ENCODE results near the gene SPATC1L. TPM values are rescaled to one million over a fixed set of nuclear protein-coding genes. Genes with fewer than 3 reads are reported as not detected.
A peak's percentile ranks its signal among the peaks of the same experiment; 100 is the strongest.
"Not testable (repeated sequence)": the region's sequence is repeated elsewhere in the genome, so short reads cannot be mapped to it uniquely, and the experiment has no call there.

The SPATC1L gene
- total RNA-seq, 1 donor from 2014 or later, result 10.9 TPM

DNA sequence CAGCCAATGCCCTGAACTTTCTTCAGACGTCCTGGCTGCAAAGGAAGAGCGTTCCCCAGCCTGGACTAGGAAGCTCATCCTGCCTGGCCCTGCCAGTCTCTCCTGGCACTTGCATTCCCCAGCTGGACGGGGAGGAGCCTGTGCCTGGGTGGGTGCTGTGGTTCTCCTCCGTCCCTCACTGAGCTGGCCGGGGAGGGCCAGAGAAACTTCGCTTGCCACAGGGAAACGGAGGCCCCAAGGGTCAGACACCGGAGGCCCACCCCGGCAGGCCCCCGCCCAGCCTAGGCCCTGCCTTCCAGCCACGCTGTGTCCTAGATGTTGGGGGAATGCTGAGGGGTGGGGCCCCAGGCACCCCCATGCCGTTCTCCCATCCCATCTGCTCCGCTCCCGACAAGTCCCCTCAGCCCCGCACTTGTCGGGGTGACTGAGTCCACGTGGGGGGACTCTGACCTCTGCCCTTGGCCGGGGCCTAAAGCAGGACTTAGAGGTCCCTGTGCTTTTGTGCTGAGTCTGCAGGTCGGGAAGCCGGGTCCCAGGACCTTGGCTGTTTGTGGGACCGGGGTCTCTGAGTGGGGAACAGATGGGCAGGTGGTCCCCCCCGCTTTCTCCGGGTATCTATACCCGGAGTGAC lies 33.7 kb downstream of the SPATC1L start:
- DNase-seq (ENCODE audit: low read depth), result no peak
- no peaks in the 10 kb centered on the region for H3K36me3 ChIP-seq (ENCODE audit: control insufficient read depth, insufficient read depth, low read length)
- no peak overlapping the region for H3K4me3 ChIP-seq (ENCODE audit: low read depth, low read length)
- no peaks in the 10 kb centered on the region for H3K27me3 ChIP-seq (ENCODE audit: control insufficient read depth, insufficient read depth, low read length)
- TF ChIP-seq CTCF (IDR thresholded peaks at IDR 0.05; ENCODE audit: insufficient read depth, low read length, poor library complexity, severe bottlenecking), result no peak

- no peak for TF ChIP-seq CTCF (IDR thresholded peaks at IDR 0.05; ENCODE audit: insufficient read depth, low read length, poor library complexity, severe bottlenecking)
- H3K36me3 ChIP-seq (ENCODE audit: control insufficient read depth, insufficient read depth, low read length), result no peaks in the 10 kb centered on the region
- H3K27me3 ChIP-seq (ENCODE audit: control insufficient read depth, insufficient read depth, low read length), result no peaks in the 10 kb centered on the region
- DNase-seq (ENCODE audit: low read depth), result no peak
- no peak overlapping the region for H3K4me3 ChIP-seq (ENCODE audit: low read depth, low read length)
Observed at GRCh38 chr21:46150073-46150472, 34.2 kb downstream of the SPATC1L start.

- TF ChIP-seq CTCF (IDR thresholded peaks at IDR 0.05; ENCODE audit: insufficient read depth, low read length, poor library complexity, severe bottlenecking), result no peak
- DNase-seq (ENCODE audit: low read depth), result no peak
- no peak overlapping the region for H3K4me3 ChIP-seq (ENCODE audit: low read depth, low read length)
- no peaks in the 10 kb centered on the region for H3K36me3 ChIP-seq (ENCODE audit: control insufficient read depth, insufficient read depth, low read length)
- no peaks in the 10 kb centered on the region for H3K27me3 ChIP-seq (ENCODE audit: control insufficient read depth, insufficient read depth, low read length)
Observed at GRCh38 chr21:46149205-46149901, 34.9 kb downstream of the SPATC1L start.

- no peaks in the 10 kb centered on the region for H3K36me3 ChIP-seq (ENCODE audit: control insufficient read depth, insufficient read depth, low read length)
- no peak overlapping the region for H3K4me3 ChIP-seq (ENCODE audit: low read depth, low read length)
- no peaks in the 10 kb centered on the region for H3K27me3 ChIP-seq (ENCODE audit: control insufficient read depth, insufficient read depth, low read length)
- no peak for TF ChIP-seq CTCF (IDR thresholded peaks at IDR 0.05; ENCODE audit: insufficient read depth, low read length, poor library complexity, severe bottlenecking)
- DNase-seq (ENCODE audit: low read depth), result no peak
Observed at GRCh38 chr21:46148106-46148505, 36.2 kb downstream of the SPATC1L start.

DNA sequence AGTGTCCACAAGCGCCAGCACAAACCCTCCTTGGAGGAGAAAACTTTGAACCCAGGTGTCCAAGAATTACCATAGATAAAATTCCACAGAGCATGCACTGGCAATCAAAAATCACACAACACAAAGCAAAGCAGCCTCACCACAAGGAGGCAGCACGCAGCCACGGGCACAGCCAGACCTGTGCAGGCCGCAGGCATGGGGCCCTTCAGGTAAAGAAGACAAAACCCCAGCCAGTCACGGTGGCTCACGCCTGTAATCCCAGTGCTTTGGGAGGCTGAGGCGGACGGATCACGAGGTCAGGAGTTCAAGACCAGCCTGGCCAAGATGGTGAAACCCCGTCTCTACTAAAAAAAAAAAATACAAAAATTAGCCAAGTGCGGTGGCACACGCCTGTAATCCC lies 36.8 kb downstream of the SPATC1L start:
- not testable (repeated sequence) for DNase-seq (ENCODE audit: low read depth); H3K36me3 ChIP-seq (ENCODE audit: control insufficient read depth, insufficient read depth, low read length); H3K27me3 ChIP-seq (ENCODE audit: control insufficient read depth, insufficient read depth, low read length); H3K4me3 ChIP-seq (ENCODE audit: low read depth, low read length)
- TF ChIP-seq CTCF (IDR thresholded peaks at IDR 0.05; ENCODE audit: insufficient read depth, low read length, poor library complexity, severe bottlenecking), result peak; percentile 75
